Panc1 (cell line): Measurements from ENCODE around the gene LRP1B. TPM values are rescaled to one million over a fixed set of nuclear protein-coding genes. Genes with fewer than 3 reads are reported as not detected.

ENCODE experiments used
- ATAC-seq: fragments of 200-7000 bp; cut with Tn5 transposase; 2 replicates; pipeline ENCODE4 v1.9.1; 2020; ENCODE audit warnings: mild to moderate bottlenecking, moderate library complexity
- BruUV-seq: library from RNA; stranded (reverse); fragments of 400-500 nt; replicated peaks from 2 replicates; lab custom pipeline; 2021; lab: Mats Ljungman, UMichigan
- CTCF ChIA-PET: fragments of 300-600 bp; sonication (Branson Sonifier 250); formaldehyde crosslinking; loops from one replicate; lab custom pipeline; 2022; ENCODE audit warnings: antibody characterized with exemption; lab: Charles Lee
- POLR2A ChIA-PET: fragments of 300-600 bp; sonication (Branson Sonifier 250); formaldehyde crosslinking; loops from one replicate; lab custom pipeline; 2022; ENCODE audit warnings: antibody characterized with exemption; lab: Charles Lee
- DNase-seq: peaks from one replicate; pipeline ENCODE4 v3.0.0-alpha.2; 2010; ENCODE audit warnings: low read depth, low spot score
- H3K27ac ChIP-seq: 2 replicates; pipeline ENCODE4 v1.5.1; 2011; ENCODE audit warnings: mild to moderate bottlenecking, low read length, inconsistent platforms
- H3K27me3 ChIP-seq: fragments of 200-500 bp; sonication (Bioruptor generic); 2 replicates; pipeline ENCODE4 v1.6.0; 2014; ENCODE audit warnings: low read length, inconsistent platforms; ENCODE audit not compliant: control insufficient read depth, insufficient read depth
- H3K36me3 ChIP-seq: fragments of 200-500 bp; sonication (Bioruptor generic); 2 replicates; pipeline ENCODE4 v1.5.1; 2014; ENCODE audit warnings: inconsistent platforms, mild to moderate bottlenecking, low read length, moderate library complexity; ENCODE audit not compliant: control insufficient read depth, insufficient read depth
- H3K4me1 ChIP-seq: 2 replicates; pipeline ENCODE4 v1.5.1; 2011; ENCODE audit warnings: inconsistent platforms, mild to moderate bottlenecking, low read length, moderate library complexity; ENCODE audit not compliant: control insufficient read depth, insufficient read depth
- H3K4me3 ChIP-seq, 2 experiments: 2 replicates each; pipeline ENCODE4 v1.5.1; 2011 to 2012; ENCODE audit warnings: low read depth in 2 of 2, low read length in 2 of 2, mild to moderate bottlenecking in 2 of 2, inconsistent platforms in 1 of 2, moderate library complexity in 1 of 2
- H3K9me3 ChIP-seq: fragments of 200-500 bp; sonication (Bioruptor generic); 2 replicates; pipeline ENCODE4 v1.5.1; 2014; ENCODE audit warnings: low read depth, mild to moderate bottlenecking, inconsistent platforms, low read length, moderate library complexity; ENCODE audit not compliant: control insufficient read depth, insufficient read depth
- CTCF ChIP-seq: fragments of 450-650 bp; IDR thresholded peaks from 2 replicates; pipeline ENCODE4 v1.5.1; 2017; ENCODE audit warnings: mild to moderate bottlenecking
- POLR2AphosphoS5 ChIP-seq: IDR thresholded peaks from 2 replicates; pipeline ENCODE4 v1.6.1; 2012; ENCODE audit warnings: mild to moderate bottlenecking, low read depth, low read length, moderate library complexity
- REST ChIP-seq, 2 experiments: IDR thresholded peaks; 2 replicates each; pipeline ENCODE4 v1.6.1; 2011 to 2012; ENCODE audit warnings: low read depth in 2 of 2, control low read depth in 1 of 2, low read length in 1 of 2, mild to moderate bottlenecking in 1 of 2, moderate library complexity in 1 of 2; ENCODE audit not compliant: insufficient read depth in 1 of 2
- SIN3A ChIP-seq: IDR thresholded peaks from 2 replicates; pipeline ENCODE4 v1.6.1; 2012; ENCODE audit warnings: low read depth, mild to moderate bottlenecking, low read length, moderate library complexity, borderline replicate concordance; ENCODE audit not compliant: insufficient read depth
- TCF7L2 ChIP-seq: IDR thresholded peaks from 2 replicates; pipeline ENCODE4 v1.6.1; 2011; ENCODE audit warnings: mild to moderate bottlenecking, low read depth, low read length, inconsistent platforms
- in situ Hi-C: cut with HindIII; loops from 2 replicates; pipeline ENCODE4 v1.10.0; 2016; ENCODE audit warnings: low sequenced_read_pairs, low pct_unique_long_range_greater_than_20kb
- intact Hi-C: fragments of 100-400 bp; cut with micrococcal nuclease; formaldehyde crosslinking; loops from one replicate; pipeline ENCODE4 v1.10.0; 2022; ENCODE audit not compliant: unreplicated experiment
- total RNA-seq: library from RNA; stranded (reverse); gene quantifications from one replicate; pipeline ENCODE4 v1.2.1, GENCODE V29; 2021; ENCODE audit not compliant: unreplicated experiment

Gene LRP1B
- total RNA-seq, 1 experiment from 2014 or later: 0.54 TPM

- BruUV-seq: no TSS peak
- no peak for DNase-seq
- intact Hi-C loops (no loop called here), in situ Hi-C loops (no loop called here)
- ChIA-PET POLR2A (no interaction called here), CTCF (no interaction called here)
- Histone ChIP-seq H3K9me3 (no peaks in the 10 kb centered on the region), H3K36me3 (no peaks in the 10 kb centered on the region), H3K4me1 (no peaks in the 10 kb centered on the region), H3K4me3 (no peak overlapping the region), H3K27ac (no peak overlapping the region), H3K27me3 (no peaks in the 10 kb centered on the region)
- TF ChIP-seq SIN3A (no peak), POLR2AphosphoS5 (no peak), CTCF (no peak), TCF7L2 (no peak), REST (IDR thresholded peaks at IDR 0.05; ENCODE audit: insufficient read depth in 1 of 2, low read depth in 2 of 2, low read length in 1 of 2) (no peak)
- no peak for ATAC-seq
Observed at GRCh38 chr2:140593132-140593531, 1537.7 kb downstream of the LRP1B start.

GRCh38 chr2:140589696-140590095 is 1541.1 kb downstream of the LRP1B start:
- CTCF ChIA-PET: no interaction called here
- ATAC-seq (no peak), DNase-seq (no peak)
- intact Hi-C loops: no loop called here
- H3K27me3 ChIP-seq: no peaks in the 10 kb centered on the region
- BruUV-seq: no TSS peak
- in situ Hi-C loops: no loop called here
- no peaks in the 10 kb centered on the region for H3K4me1 ChIP-seq
- no peaks in the 10 kb centered on the region for H3K36me3 ChIP-seq
- TF ChIP-seq SIN3A: no peak
- TF ChIP-seq TCF7L2: no peak
- no peak for TF ChIP-seq REST (IDR thresholded peaks at IDR 0.05; ENCODE audit: insufficient read depth in 1 of 2, low read depth in 2 of 2, low read length in 1 of 2)
- no peak for TF ChIP-seq POLR2AphosphoS5
- TF ChIP-seq CTCF: no peak
- POLR2A ChIA-PET: no interaction called here
- H3K9me3 ChIP-seq: no peaks in the 10 kb centered on the region
- no peak overlapping the region for H3K27ac ChIP-seq
- no peak overlapping the region for H3K4me3 ChIP-seq
